GM23338 (cell line): ENCODE measurements around the gene GPD1L. TPM values are rescaled to one million over a fixed set of nuclear protein-coding genes. Genes with fewer than 3 reads are reported as not detected.

Source experiments
- ATAC-seq: fragments of 200-7000 bp; cut with Tn5 transposase; 3 replicates; pipeline ENCODE4 v1.9.1; 2020
- DNase-seq: peaks from one replicate; pipeline ENCODE4 v3.0.0-alpha.2; 2015; ENCODE audit warnings: low spot score
- H2AFZ ChIP-seq: fragments of 200-600 bp; sonication (generic); 2 replicates; pipeline ENCODE4 v1.8.0; 2016; ENCODE audit warnings: antibody characterized with exemption, mild to moderate bottlenecking, moderate library complexity
- H3F3A ChIP-seq: fragments of 200-600 bp; sonication (generic); replicated peaks from 2 replicates; pipeline ENCODE4 v1.8.0; 2017; ENCODE audit warnings: antibody characterized with exemption, mixed run types, low read depth
- H3K27ac ChIP-seq: fragments of 200-600 bp; sonication (generic); 2 replicates; pipeline ENCODE4 v1.6.1; 2016; ENCODE audit warnings: low read depth
- H3K27me3 ChIP-seq: fragments of 200-600 bp; sonication (generic); 2 replicates; pipeline ENCODE4 v1.8.0; 2016; ENCODE audit warnings: mild to moderate bottlenecking, mixed run types, moderate library complexity; ENCODE audit not compliant: insufficient read depth
- H3K36me3 ChIP-seq: fragments of 200-600 bp; sonication (generic); 2 replicates; pipeline ENCODE4 v1.8.0; 2016; ENCODE audit warnings: mild to moderate bottlenecking; ENCODE audit not compliant: insufficient read depth
- H3K4me1 ChIP-seq: fragments of 200-600 bp; sonication (generic); 2 replicates; pipeline ENCODE4 v1.8.0; 2016; ENCODE audit warnings: mild to moderate bottlenecking, moderate library complexity; ENCODE audit not compliant: insufficient read depth
- H3K4me2 ChIP-seq: fragments of 200-600 bp; sonication (generic); 2 replicates; pipeline ENCODE4 v1.7.1; 2017; ENCODE audit warnings: mixed run types
- H3K4me3 ChIP-seq: fragments of 200-600 bp; sonication (generic); 2 replicates; pipeline ENCODE4 v1.6.1; 2016; ENCODE audit warnings: mixed run types
- H3K79me2 ChIP-seq: fragments of 200-600 bp; sonication (generic); replicated peaks from 2 replicates; pipeline ENCODE4 v1.8.0; 2017; ENCODE audit warnings: mild to moderate bottlenecking; ENCODE audit not compliant: insufficient read depth
- H3K9me2 ChIP-seq: fragments of 200-600 bp; sonication (generic); 2 replicates; pipeline ENCODE4 v1.8.0; 2017; ENCODE audit not compliant: insufficient read depth
- H4K20me1 ChIP-seq: fragments of 200-600 bp; sonication (generic); replicated peaks from 2 replicates; pipeline ENCODE4 v1.8.0; 2017; ENCODE audit warnings: mild to moderate bottlenecking; ENCODE audit not compliant: insufficient read depth
- H3K27ac Mint-ChIP-seq: 2 replicates; pipeline ENCODE4 v1.8.0; 2020; ENCODE audit warnings: inconsistent platforms, mild to moderate bottlenecking, moderate library complexity, mixed read lengths
- H3K27me3 Mint-ChIP-seq: 3 replicates; pipeline ENCODE4 v1.8.0; 2022; ENCODE audit warnings: low read depth, mild to moderate bottlenecking, moderate library complexity, mixed read lengths, inconsistent platforms; ENCODE audit not compliant: insufficient read depth, poor library complexity
- H3K36me3 Mint-ChIP-seq: 3 replicates; pipeline ENCODE4 v1.8.0; 2021; ENCODE audit warnings: low read depth, mild to moderate bottlenecking, inconsistent platforms, moderate library complexity, mixed read lengths
- H3K4me1 Mint-ChIP-seq: 3 replicates; pipeline ENCODE4 v1.8.0; 2020; ENCODE audit warnings: mild to moderate bottlenecking, inconsistent platforms, mixed read lengths
- H3K4me3 Mint-ChIP-seq: 3 replicates; pipeline ENCODE4 v1.8.0; 2021; ENCODE audit warnings: moderate library complexity, mild to moderate bottlenecking, inconsistent platforms, mixed read lengths
- H3K9me3 Mint-ChIP-seq: 3 replicates; pipeline ENCODE4 v1.8.0; 2020; ENCODE audit warnings: moderate library complexity, mild to moderate bottlenecking, inconsistent platforms, mixed read lengths
- CREB1 ChIP-seq: fragments of 250-450 bp; sonication (Bioruptor Pico); IDR thresholded peaks from 2 replicates; pipeline ENCODE4 v1.5.0; 2020; ENCODE audit warnings: low read depth, mild to moderate bottlenecking, moderate library complexity
- EZH2 ChIP-seq: fragments of 200-600 bp; sonication (generic); IDR thresholded peaks from one replicate; pipeline ENCODE4 v1.8.0; 2017; ENCODE audit warnings: antibody characterized with exemption, mild to moderate bottlenecking, low read depth; ENCODE audit not compliant: unreplicated experiment
- EZH2phosphoT487 ChIP-seq: fragments of 200-600 bp; sonication (generic); IDR thresholded peaks from one replicate; pipeline ENCODE4 v1.8.1; 2018; ENCODE audit warnings: antibody characterized with exemption; ENCODE audit not compliant: unreplicated experiment
- JUNB ChIP-seq: IDR thresholded peaks from one replicate; pipeline ENCODE4 v1.6.1; 2016; ENCODE audit warnings: antibody characterized with exemption; ENCODE audit not compliant: unreplicated experiment
- NANOG ChIP-seq: IDR thresholded peaks from 2 replicates; pipeline ENCODE4 v1.6.1; 2016; ENCODE audit warnings: antibody characterized with exemption, borderline replicate concordance
- POLR2AphosphoS5 ChIP-seq: IDR thresholded peaks from 2 replicates; pipeline ENCODE4 v1.6.1; 2016; ENCODE audit warnings: antibody characterized with exemption, low read depth
- STAT1 ChIP-seq: IDR thresholded peaks from one replicate; pipeline ENCODE4 v1.6.1; 2016; ENCODE audit warnings: antibody characterized with exemption; ENCODE audit not compliant: unreplicated experiment
- ZNF114 ChIP-seq: fragments of 250-450 bp; sonication (Bioruptor Pico); IDR thresholded peaks from 2 replicates; pipeline ENCODE4 v1.5.0; 2020; ENCODE audit warnings: mild to moderate bottlenecking, moderate library complexity
- ZNF331 ChIP-seq: fragments of 250-450 bp; sonication (Bioruptor Pico); IDR thresholded peaks from 2 replicates; pipeline ENCODE4 v1.5.0; 2020; ENCODE audit warnings: low read depth, mild to moderate bottlenecking, moderate library complexity
- polyA plus RNA-seq: library from polyadenylated mRNA; unstranded; fragments of >200 nt; fragmentation: Nextera tagmentation; extraction: Ambion mirVana; gene quantifications from 2 replicates; pipeline ENCODE4 v1.2.1, GENCODE V29; 2016
- total RNA-seq: library from RNA; depleted of rRNA; stranded (reverse); fragments of >200 nt; shearing (Covaris generic); gene quantifications from 2 replicates; pipeline ENCODE4 v1.2.3, GENCODE V29; 2014
- TF ChIP-seq, protein P1 (sequence below): IDR thresholded peaks from one replicate; pipeline ENCODE4 v1.6.1; 2018; ENCODE audit warnings: antibody characterized with exemption; ENCODE audit not compliant: unreplicated experiment
- TF ChIP-seq, protein P2 (sequence below): IDR thresholded peaks from 2 replicates; pipeline ENCODE4 v1.6.1; 2016; ENCODE audit warnings: antibody characterized with exemption
- TF ChIP-seq, protein P3 (sequence below), 2 experiments: fragments of 200-600 bp in 1 of 2; sonication (generic) in 1 of 2; conservative IDR thresholded peaks; 2 replicates each; pipeline versions ENCODE4 v1.5.1 to v1.6.1; 2016 to 2017; ENCODE audit warnings: antibody characterized with exemption in 2 of 2, low read depth in 2 of 2, mild to moderate bottlenecking in 2 of 2, moderate library complexity in 1 of 2
- TF ChIP-seq, protein P4 (sequence below): fragments of 250-450 bp; sonication (Bioruptor Pico); IDR thresholded peaks from 2 replicates; pipeline ENCODE4 v1.5.0; 2020; ENCODE audit warnings: mild to moderate bottlenecking, moderate library complexity

GPD1L gene
- total and polyA plus RNA-seq, 2 experiments from 2014 or later, result 2.0 to 6.4 TPM

DNA sequence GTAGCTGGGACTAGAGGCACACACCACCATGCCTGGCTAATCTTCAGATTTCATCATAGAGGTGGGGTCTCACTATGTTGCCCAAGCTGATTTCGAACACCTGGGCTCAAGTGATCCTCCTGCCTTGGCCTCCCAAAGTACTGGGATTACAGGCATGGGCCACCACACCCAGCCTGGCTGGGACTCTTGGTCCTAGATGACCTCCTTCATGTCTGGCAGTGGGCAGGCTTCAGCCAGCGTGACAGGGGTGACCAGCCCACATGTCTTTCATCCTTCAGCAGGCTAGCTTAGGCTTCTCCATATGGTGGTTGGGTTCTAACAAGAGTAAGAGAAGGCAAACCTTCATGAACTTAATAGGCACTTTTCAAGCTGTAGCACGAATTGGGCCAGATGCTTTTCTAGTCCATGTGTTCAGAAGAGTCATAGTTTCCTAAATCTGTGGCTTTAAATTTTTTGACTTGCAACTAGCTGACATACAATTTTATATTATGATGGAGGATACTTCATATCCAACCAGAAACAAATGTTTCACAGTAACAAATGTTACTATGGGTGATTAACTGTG is 7.6 kb downstream of the GPD1L start:
- H3K36me3 ChIP-seq, result no peaks in the 10 kb centered on the region; the same call in 1 of the 2 replicates
- 0 out of 2 replicates have a peak, but pooled peaks cover 2% of the 10 kb centered on the region for H3K9me2 ChIP-seq
- ATAC-seq (no peak), DNase-seq (no peak)
- H3K4me1 Mint-ChIP-seq, result no peaks in the 10 kb centered on the region; the same call in 1 of the 3 replicates
- H3K4me1 ChIP-seq, result 0 out of 2 replicates have a peak, but pooled peaks cover 5% of the 10 kb centered on the region
- no peaks in the 10 kb centered on the region for H3K79me2 ChIP-seq
- peaks cover 4% of the 10 kb centered on the region; the same call in 2 of the 3 replicates for H3K9me3 Mint-ChIP-seq
- H3K27ac Mint-ChIP-seq, result no peak overlapping the region
- no peak overlapping the region for H3K4me3 Mint-ChIP-seq
- TF ChIP-seq ZNF331 (CRISPR knock-in tag) (no peak), NANOG (no peak), JUNB (no peak), EZH2 (no peak), STAT1 (no peak), POLR2AphosphoS5 (no peak), CREB1 (no peak), ZNF114 (CRISPR knock-in tag) (no peak), EZH2phosphoT487 (no peak)
- TF ChIP-seq, protein P1, sequence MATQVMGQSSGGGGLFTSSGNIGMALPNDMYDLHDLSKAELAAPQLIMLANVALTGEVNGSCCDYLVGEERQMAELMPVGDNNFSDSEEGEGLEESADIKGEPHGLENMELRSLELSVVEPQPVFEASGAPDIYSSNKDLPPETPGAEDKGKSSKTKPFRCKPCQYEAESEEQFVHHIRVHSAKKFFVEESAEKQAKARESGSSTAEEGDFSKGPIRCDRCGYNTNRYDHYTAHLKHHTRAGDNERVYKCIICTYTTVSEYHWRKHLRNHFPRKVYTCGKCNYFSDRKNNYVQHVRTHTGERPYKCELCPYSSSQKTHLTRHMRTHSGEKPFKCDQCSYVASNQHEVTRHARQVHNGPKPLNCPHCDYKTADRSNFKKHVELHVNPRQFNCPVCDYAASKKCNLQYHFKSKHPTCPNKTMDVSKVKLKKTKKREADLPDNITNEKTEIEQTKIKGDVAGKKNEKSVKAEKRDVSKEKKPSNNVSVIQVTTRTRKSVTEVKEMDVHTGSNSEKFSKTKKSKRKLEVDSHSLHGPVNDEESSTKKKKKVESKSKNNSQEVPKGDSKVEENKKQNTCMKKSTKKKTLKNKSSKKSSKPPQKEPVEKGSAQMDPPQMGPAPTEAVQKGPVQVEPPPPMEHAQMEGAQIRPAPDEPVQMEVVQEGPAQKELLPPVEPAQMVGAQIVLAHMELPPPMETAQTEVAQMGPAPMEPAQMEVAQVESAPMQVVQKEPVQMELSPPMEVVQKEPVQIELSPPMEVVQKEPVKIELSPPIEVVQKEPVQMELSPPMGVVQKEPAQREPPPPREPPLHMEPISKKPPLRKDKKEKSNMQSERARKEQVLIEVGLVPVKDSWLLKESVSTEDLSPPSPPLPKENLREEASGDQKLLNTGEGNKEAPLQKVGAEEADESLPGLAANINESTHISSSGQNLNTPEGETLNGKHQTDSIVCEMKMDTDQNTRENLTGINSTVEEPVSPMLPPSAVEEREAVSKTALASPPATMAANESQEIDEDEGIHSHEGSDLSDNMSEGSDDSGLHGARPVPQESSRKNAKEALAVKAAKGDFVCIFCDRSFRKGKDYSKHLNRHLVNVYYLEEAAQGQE, result no peak
- TF ChIP-seq, protein P2, sequence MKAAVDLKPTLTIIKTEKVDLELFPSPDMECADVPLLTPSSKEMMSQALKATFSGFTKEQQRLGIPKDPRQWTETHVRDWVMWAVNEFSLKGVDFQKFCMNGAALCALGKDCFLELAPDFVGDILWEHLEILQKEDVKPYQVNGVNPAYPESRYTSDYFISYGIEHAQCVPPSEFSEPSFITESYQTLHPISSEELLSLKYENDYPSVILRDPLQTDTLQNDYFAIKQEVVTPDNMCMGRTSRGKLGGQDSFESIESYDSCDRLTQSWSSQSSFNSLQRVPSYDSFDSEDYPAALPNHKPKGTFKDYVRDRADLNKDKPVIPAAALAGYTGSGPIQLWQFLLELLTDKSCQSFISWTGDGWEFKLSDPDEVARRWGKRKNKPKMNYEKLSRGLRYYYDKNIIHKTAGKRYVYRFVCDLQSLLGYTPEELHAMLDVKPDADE, result no peak
- TF ChIP-seq, protein P3, sequence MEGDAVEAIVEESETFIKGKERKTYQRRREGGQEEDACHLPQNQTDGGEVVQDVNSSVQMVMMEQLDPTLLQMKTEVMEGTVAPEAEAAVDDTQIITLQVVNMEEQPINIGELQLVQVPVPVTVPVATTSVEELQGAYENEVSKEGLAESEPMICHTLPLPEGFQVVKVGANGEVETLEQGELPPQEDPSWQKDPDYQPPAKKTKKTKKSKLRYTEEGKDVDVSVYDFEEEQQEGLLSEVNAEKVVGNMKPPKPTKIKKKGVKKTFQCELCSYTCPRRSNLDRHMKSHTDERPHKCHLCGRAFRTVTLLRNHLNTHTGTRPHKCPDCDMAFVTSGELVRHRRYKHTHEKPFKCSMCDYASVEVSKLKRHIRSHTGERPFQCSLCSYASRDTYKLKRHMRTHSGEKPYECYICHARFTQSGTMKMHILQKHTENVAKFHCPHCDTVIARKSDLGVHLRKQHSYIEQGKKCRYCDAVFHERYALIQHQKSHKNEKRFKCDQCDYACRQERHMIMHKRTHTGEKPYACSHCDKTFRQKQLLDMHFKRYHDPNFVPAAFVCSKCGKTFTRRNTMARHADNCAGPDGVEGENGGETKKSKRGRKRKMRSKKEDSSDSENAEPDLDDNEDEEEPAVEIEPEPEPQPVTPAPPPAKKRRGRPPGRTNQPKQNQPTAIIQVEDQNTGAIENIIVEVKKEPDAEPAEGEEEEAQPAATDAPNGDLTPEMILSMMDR (conservative IDR thresholded peaks at IDR 0.05; ENCODE audit: low read depth in 2 of 2), result no peak
- TF ChIP-seq, protein P4, sequence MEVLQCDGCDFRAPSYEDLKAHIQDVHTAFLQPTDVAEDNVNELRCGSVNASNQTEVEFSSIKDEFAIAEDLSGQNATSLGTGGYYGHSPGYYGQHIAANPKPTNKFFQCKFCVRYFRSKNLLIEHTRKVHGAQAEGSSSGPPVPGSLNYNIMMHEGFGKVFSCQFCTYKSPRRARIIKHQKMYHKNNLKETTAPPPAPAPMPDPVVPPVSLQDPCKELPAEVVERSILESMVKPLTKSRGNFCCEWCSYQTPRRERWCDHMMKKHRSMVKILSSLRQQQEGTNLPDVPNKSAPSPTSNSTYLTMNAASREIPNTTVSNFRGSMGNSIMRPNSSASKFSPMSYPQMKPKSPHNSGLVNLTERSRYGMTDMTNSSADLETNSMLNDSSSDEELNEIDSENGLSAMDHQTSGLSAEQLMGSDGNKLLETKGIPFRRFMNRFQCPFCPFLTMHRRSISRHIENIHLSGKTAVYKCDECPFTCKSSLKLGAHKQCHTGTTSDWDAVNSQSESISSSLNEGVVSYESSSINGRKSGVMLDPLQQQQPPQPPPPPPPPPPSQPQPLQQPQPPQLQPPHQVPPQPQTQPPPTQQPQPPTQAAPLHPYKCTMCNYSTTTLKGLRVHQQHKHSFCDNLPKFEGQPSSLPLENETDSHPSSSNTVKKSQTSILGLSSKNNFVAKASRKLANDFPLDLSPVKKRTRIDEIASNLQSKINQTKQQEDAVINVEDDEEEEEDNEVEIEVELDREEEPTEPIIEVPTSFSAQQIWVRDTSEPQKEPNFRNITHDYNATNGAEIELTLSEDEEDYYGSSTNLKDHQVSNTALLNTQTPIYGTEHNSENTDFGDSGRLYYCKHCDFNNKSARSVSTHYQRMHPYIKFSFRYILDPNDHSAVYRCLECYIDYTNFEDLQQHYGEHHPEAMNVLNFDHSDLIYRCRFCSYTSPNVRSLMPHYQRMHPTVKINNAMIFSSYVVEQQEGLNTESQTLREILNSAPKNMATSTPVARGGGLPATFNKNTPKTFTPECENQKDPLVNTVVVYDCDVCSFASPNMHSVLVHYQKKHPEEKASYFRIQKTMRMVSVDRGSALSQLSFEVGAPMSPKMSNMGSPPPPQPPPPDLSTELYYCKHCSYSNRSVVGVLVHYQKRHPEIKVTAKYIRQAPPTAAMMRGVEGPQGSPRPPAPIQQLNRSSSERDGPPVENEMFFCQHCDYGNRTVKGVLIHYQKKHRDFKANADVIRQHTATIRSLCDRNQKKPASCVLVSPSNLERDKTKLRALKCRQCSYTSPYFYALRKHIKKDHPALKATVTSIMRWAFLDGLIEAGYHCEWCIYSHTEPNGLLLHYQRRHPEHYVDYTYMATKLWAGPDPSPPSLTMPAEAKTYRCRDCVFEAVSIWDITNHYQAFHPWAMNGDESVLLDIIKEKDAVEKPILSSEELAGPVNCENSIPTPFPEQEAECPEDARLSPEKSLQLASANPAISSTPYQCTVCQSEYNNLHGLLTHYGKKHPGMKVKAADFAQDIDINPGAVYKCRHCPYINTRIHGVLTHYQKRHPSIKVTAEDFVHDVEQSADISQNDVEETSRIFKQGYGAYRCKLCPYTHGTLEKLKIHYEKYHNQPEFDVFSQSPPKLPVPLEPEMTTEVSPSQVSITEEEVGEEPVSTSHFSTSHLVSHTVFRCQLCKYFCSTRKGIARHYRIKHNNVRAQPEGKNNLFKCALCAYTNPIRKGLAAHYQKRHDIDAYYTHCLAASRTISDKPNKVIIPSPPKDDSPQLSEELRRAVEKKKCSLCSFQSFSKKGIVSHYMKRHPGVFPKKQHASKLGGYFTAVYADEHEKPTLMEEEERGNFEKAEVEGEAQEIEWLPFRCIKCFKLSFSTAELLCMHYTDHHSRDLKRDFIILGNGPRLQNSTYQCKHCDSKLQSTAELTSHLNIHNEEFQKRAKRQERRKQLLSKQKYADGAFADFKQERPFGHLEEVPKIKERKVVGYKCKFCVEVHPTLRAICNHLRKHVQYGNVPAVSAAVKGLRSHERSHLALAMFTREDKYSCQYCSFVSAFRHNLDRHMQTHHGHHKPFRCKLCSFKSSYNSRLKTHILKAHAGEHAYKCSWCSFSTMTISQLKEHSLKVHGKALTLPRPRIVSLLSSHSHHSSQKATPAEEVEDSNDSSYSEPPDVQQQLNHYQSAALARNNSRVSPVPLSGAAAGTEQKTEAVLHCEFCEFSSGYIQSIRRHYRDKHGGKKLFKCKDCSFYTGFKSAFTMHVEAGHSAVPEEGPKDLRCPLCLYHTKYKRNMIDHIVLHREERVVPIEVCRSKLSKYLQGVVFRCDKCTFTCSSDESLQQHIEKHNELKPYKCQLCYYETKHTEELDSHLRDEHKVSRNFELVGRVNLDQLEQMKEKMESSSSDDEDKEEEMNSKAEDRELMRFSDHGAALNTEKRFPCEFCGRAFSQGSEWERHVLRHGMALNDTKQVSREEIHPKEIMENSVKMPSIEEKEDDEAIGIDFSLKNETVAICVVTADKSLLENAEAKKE (CRISPR knock-in tag), result no peak
- H3K4me3 ChIP-seq, result no peak overlapping the region
- H3K4me2 ChIP-seq, result no peak overlapping the region
- H2AFZ ChIP-seq, result no peak overlapping the region
- H3F3A ChIP-seq, result no peaks in the 10 kb centered on the region
- H3K27me3 ChIP-seq, result no peaks in the 10 kb centered on the region
- H3K27me3 Mint-ChIP-seq, result peaks cover 3% of the 10 kb centered on the region
- H3K36me3 Mint-ChIP-seq, result peaks cover 9% of the 10 kb centered on the region; the same call in 2 of the 3 replicates
- no peaks in the 10 kb centered on the region for H4K20me1 ChIP-seq
- no peak overlapping the region for H3K27ac ChIP-seq
